Keratinocyte (primary cell): ENCODE data around the gene P2RY11. TPM values are rescaled to one million over a fixed set of nuclear protein-coding genes. Genes with fewer than 3 reads are reported as not detected.

Experiments used
- DNase-seq: peaks from one replicate; pipeline ENCODE4 v3.0.0-alpha.2; 2011; ENCODE audit warnings: low read depth, missing footprints, low spot score
- FAIRE-seq: peaks from 2 replicates; lab custom pipeline; 2011; peaks lifted over from hg19 to GRCh38; lab: Jason Lieb, UNC
- H2AFZ ChIP-seq: 2 replicates; pipeline ENCODE4 v1.6.0; 2012; ENCODE audit warnings: low read length, control low read depth, inconsistent platforms; ENCODE audit not compliant: control insufficient read depth
- H3K27ac ChIP-seq: 2 replicates; pipeline ENCODE4 v1.5.1; 2011; ENCODE audit warnings: low read length; ENCODE audit not compliant: control insufficient read depth, insufficient read depth
- H3K27me3 ChIP-seq: 3 replicates; pipeline ENCODE4 v1.6.0; 2011; ENCODE audit warnings: low read length; ENCODE audit not compliant: control insufficient read depth, insufficient read depth; ENCODE audit errors: extremely low read depth
- H3K36me3 ChIP-seq, 2 experiments: 2 replicates in 1 of 2; 3 replicates in 1 of 2; pipeline ENCODE4 v1.5.1; 2011; ENCODE audit warnings: low read length in 2 of 2, mild to moderate bottlenecking in 1 of 2; ENCODE audit not compliant: control insufficient read depth in 2 of 2, insufficient read depth in 2 of 2; ENCODE audit errors: extremely low read depth in 1 of 2
- H3K4me1 ChIP-seq: 3 replicates; pipeline ENCODE4 v1.5.1; 2011; ENCODE audit warnings: low read length; ENCODE audit not compliant: control insufficient read depth, insufficient read depth; ENCODE audit errors: extremely low read depth
- H3K4me2 ChIP-seq: 3 replicates; pipeline ENCODE4 v1.6.0; 2011; ENCODE audit warnings: low read depth, low read length; ENCODE audit not compliant: control insufficient read depth, insufficient read depth; ENCODE audit errors: extremely low read depth
- H3K4me3 ChIP-seq, 3 experiments: fragments of 200-600 bp in 1 of 3; sonication (generic) in 1 of 3; 2 replicates in 2 of 3; 3 replicates in 1 of 3; pipeline ENCODE4 v1.5.1; 2011 to 2016; ENCODE audit warnings: low read length in 3 of 3, mild to moderate bottlenecking in 3 of 3, control low read depth in 2 of 3, inconsistent platforms in 1 of 3, low read depth in 1 of 3, mixed read lengths in 1 of 3, mixed run types in 1 of 3, moderate library complexity in 1 of 3; ENCODE audit not compliant: control insufficient read depth in 2 of 3, insufficient read depth in 2 of 3; ENCODE audit errors: extremely low read depth in 1 of 3
- H3K79me2 ChIP-seq: 2 replicates; pipeline ENCODE4 v1.6.0; 2012; ENCODE audit warnings: low read length; ENCODE audit not compliant: control insufficient read depth, insufficient read depth
- H3K9ac ChIP-seq: 3 replicates; pipeline ENCODE4 v1.6.0; 2011; ENCODE audit warnings: low read length; ENCODE audit not compliant: control insufficient read depth, insufficient read depth; ENCODE audit errors: extremely low read depth
- H3K9me1 ChIP-seq: 3 replicates; pipeline ENCODE4 v1.6.0; 2011; ENCODE audit warnings: low read length; ENCODE audit not compliant: control insufficient read depth, insufficient read depth; ENCODE audit errors: extremely low read depth
- H3K9me3 ChIP-seq: 2 replicates; pipeline ENCODE4 v1.5.1; 2012; ENCODE audit warnings: low read depth, low read length; ENCODE audit not compliant: control insufficient read depth
- H4K20me1 ChIP-seq: 3 replicates; pipeline ENCODE4 v1.6.0; 2011; ENCODE audit warnings: low read length; ENCODE audit not compliant: control insufficient read depth, insufficient read depth; ENCODE audit errors: extremely low read depth
- CTCF ChIP-seq, 3 experiments: IDR thresholded peaks in 1 of 3; conservative IDR thresholded peaks in 1 of 3; optimal IDR thresholded peaks in 1 of 3; 2 replicates in 2 of 3; 3 replicates in 1 of 3; pipeline versions ENCODE3 to v1.5.1; 2011; ENCODE audit warnings: low read length in 3 of 3, mild to moderate bottlenecking in 3 of 3, moderate library complexity in 2 of 3, control low read depth in 1 of 3, inconsistent platforms in 1 of 3; ENCODE audit not compliant: insufficient read depth in 2 of 3; ENCODE audit errors: extremely low read depth in 1 of 3
- EZH2 ChIP-seq: IDR thresholded peaks from one replicate; pipeline ENCODE4 v1.6.1; 2012; ENCODE audit warnings: inconsistent platforms, mild to moderate bottlenecking, low read length, moderate library complexity
- dilution Hi-C: fragments of 300-500 bp; cut with MboI; formaldehyde crosslinking; loops from one replicate; pipeline ENCODE4 v1.7.0; 2020; ENCODE audit warnings: low sequenced_read_pairs; ENCODE audit not compliant: extremely low pct_ligation_motif_present
- polyA plus RNA-seq, 5 experiments: library from polyadenylated mRNA; depleted of rRNA in 3 of 5; stranded (reverse) in 3 of 5; stranded (forward) in 1 of 5; unstranded in 1 of 5; fragments of >200 nt; gene quantifications; 1 replicate in 1 of 5; 2 replicates in 3 of 5; 3 replicates in 1 of 5; pipeline versions ENCODE4 v1.2.1 to v1.2.3, GENCODE V29; 2011 to 2012; ENCODE audit warnings: missing spikeins in 2 of 5, low read depth in 1 of 5, low replicate concordance in 1 of 5

Gene P2RY11
- polyA plus RNA-seq, 1 donor (not counting 4 experiments of a cell fraction or from before 2014, with no cell fraction given), result 3.2 TPM

- Histone ChIP-seq H3K9ac (no peak overlapping the region), H3K36me3 (no peaks in the 10 kb centered on the region), H3K79me2 (no peaks in the 10 kb centered on the region), H3K4me3 (no peak overlapping the region), H3K4me1 (peaks cover 8% of the 10 kb centered on the region), H3K27ac (no peak overlapping the region), H3K27me3 (no peaks in the 10 kb centered on the region), H3K4me2 (no peak overlapping the region), H2AFZ (no peak overlapping the region), H4K20me1 (no peaks in the 10 kb centered on the region), H3K9me1 (no peaks in the 10 kb centered on the region), H3K9me3 (no peaks in the 10 kb centered on the region)
- FAIRE-seq, result no peak
- no peak for DNase-seq
- TF ChIP-seq EZH2, result no peak
- no peak for TF ChIP-seq CTCF (optimal IDR thresholded peaks at IDR 0.05 in 1 of 3, IDR thresholded peaks at IDR 0.05 in 1 of 3, conservative IDR thresholded peaks at IDR 0.05 in 1 of 3; ENCODE audit: extremely low read depth in 1 of 3, insufficient read depth in 2 of 3, low read length in 3 of 3)
- dilution Hi-C loops, result no loop called here
These were observed 11.2 kb upstream of the P2RY11 start for GRCh38 chr19:10100163-10100785.

GRCh38 chr19:10102787-10103236 is 8.7 kb upstream of the P2RY11 start:
- Histone ChIP-seq H3K79me2 (peaks cover 17% of the 10 kb centered on the region), H3K4me2 (no peak overlapping the region), H3K9me3 (no peaks in the 10 kb centered on the region), H3K36me3 (peaks cover 3 to 7% of the 10 kb centered on the region in 2 experiments), H4K20me1 (no peaks in the 10 kb centered on the region), H3K9ac (no peak overlapping the region), H3K27me3 (no peaks in the 10 kb centered on the region), H2AFZ (no peak overlapping the region), H3K27ac (no peak overlapping the region), H3K9me1 (no peaks in the 10 kb centered on the region), H3K4me1 (peaks cover 10% of the 10 kb centered on the region), H3K4me3 (no peak overlapping the region)
- TF ChIP-seq CTCF (optimal IDR thresholded peaks at IDR 0.05 in 1 of 3, IDR thresholded peaks at IDR 0.05 in 1 of 3, conservative IDR thresholded peaks at IDR 0.05 in 1 of 3; ENCODE audit: extremely low read depth in 1 of 3, insufficient read depth in 2 of 3, low read length in 3 of 3), result no peak
- no peak for TF ChIP-seq EZH2
- dilution Hi-C loops, result no loop called here
- DNase-seq (no peak), FAIRE-seq (no peak)
